ENCODE results near the gene ERC2.
"Not testable (repeated sequence)": the region's sequence is repeated elsewhere in the genome, so short reads cannot be mapped to it uniquely, and the experiment has no call there.

ERC2 gene

GRCh38 chr3:56468184-56469106 is at the start of gene ERC2:
TSS of gene ERC2 (minus strand) at chr3:56468467.
- Mint-ChIP-seq H3K4me1 (no peaks in the 10 kb centered on the region), H3K27ac (no peak within 1 kb of the TSS), H3K36me3 (no peaks in the 10 kb centered on the region), H3K4me3 (peak within 1 kb of the TSS; percentile 15), H3K9me3 (no peaks in the 10 kb centered on the region)
- ATAC-seq = peak; percentile 11
- DNase-seq (ENCODE audit: low spot score in 2 of 2) = no peak

DNA sequence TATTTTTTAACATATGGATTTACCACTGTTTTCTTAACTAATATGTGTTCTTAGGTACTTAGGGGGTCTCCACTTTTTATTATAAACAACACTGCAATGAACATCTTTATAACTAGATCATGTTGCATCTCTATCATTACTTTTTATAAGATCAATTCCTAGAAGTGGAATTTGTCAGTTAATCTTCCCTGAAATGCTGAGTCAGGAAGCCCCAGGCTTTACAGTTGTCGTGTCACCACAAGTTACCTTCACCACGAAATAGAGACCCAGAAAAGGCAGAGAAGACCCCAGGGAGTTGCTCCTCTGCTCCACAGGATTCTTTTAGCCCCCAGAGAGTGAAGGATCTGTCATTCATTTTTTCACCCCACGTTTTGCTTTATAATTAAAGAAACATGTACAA is 34.5 kb upstream of the ERC2 start:
- peaks cover 4% of the 10 kb centered on the region for H3K36me3 Mint-ChIP-seq
- no peaks in the 10 kb centered on the region for H3K4me1 Mint-ChIP-seq
- ATAC-seq = no peak

DNA sequence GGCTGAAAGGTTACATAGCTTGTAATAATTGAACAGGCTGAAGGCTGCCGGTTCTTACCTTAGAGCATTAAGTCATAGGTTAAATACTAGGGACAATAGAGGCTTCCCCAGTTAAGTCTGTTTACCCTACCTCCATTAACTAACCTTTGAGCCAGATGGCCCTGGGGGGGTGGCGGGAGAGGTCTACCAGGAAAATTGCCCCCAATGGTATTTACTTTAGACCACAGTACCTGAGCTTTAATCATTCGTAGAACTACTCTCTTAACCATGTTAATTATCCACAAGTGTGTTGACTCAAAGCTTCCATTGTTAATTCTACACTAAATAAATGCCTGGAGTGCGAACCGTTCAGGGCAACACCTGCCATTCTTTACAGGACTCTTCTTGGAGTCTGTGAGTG is 28.1 kb upstream of the ERC2 start:
- not testable (repeated sequence) for ATAC-seq; H3K4me3 Mint-ChIP-seq; H3K27ac Mint-ChIP-seq; H3K9me3 Mint-ChIP-seq; H3K36me3 Mint-ChIP-seq; DNase-seq (ENCODE audit: low spot score in 2 of 2); H3K4me1 Mint-ChIP-seq

More for the DNA sequence above, 34.5 kb upstream of the ERC2 start:
- DNase-seq (ENCODE audit: low spot score in 2 of 2) = no peak
- no peak overlapping the region for H3K27ac Mint-ChIP-seq
- no peak overlapping the region for H3K4me3 Mint-ChIP-seq
- no peaks in the 10 kb centered on the region for H3K9me3 Mint-ChIP-seq

GRCh38 chr3:56494679-56495322 is 26.5 kb upstream of the ERC2 start:
- no peaks in the 10 kb centered on the region for H3K9me3 Mint-ChIP-seq
- H3K27ac Mint-ChIP-seq = no peak overlapping the region
- H3K4me3 Mint-ChIP-seq = no peak overlapping the region
- H3K36me3 Mint-ChIP-seq = no peaks in the 10 kb centered on the region
- H3K4me1 Mint-ChIP-seq = no peaks in the 10 kb centered on the region
- ATAC-seq (peak; percentile 85), DNase-seq (ENCODE audit: low spot score in 2 of 2) (peak; percentile 31 to 74)

- no peaks in the 10 kb centered on the region for H3K9me3 Mint-ChIP-seq
- ATAC-seq (no peak), DNase-seq (ENCODE audit: low spot score in 2 of 2) (no peak)
- no peaks in the 10 kb centered on the region for H3K36me3 Mint-ChIP-seq
- H3K4me1 Mint-ChIP-seq = no peaks in the 10 kb centered on the region
- H3K27ac Mint-ChIP-seq = no peak overlapping the region
- H3K4me3 Mint-ChIP-seq = no peak overlapping the region
These were observed 23.3 kb upstream of the ERC2 start for GRCh38 chr3:56491566-56491965.

- H3K4me3 Mint-ChIP-seq = no peak overlapping the region
- H3K27ac Mint-ChIP-seq = no peak overlapping the region
- ATAC-seq = no peak
- no peaks in the 10 kb centered on the region for H3K9me3 Mint-ChIP-seq
- H3K36me3 Mint-ChIP-seq = no peaks in the 10 kb centered on the region
- H3K4me1 Mint-ChIP-seq = no peaks in the 10 kb centered on the region
- no peak for DNase-seq (ENCODE audit: low spot score in 2 of 2)
These were observed 20.7 kb upstream of the ERC2 start for GRCh38 chr3:56488812-56489600.

- H3K4me1 Mint-ChIP-seq = no peaks in the 10 kb centered on the region
- peaks cover 2% of the 10 kb centered on the region for H3K9me3 Mint-ChIP-seq
- H3K36me3 Mint-ChIP-seq = no peaks in the 10 kb centered on the region
- DNase-seq (ENCODE audit: low spot score in 2 of 2) = no peak
- H3K4me3 Mint-ChIP-seq = no peak overlapping the region
- H3K27ac Mint-ChIP-seq = no peak overlapping the region
- ATAC-seq = no peak
These were observed 16.3 kb upstream of the ERC2 start for GRCh38 chr3:56484525-56485032.

- no peaks in the 10 kb centered on the region for H3K4me1 Mint-ChIP-seq
- H3K9me3 Mint-ChIP-seq = peaks cover 2% of the 10 kb centered on the region
- no peak overlapping the region for H3K27ac Mint-ChIP-seq
- ATAC-seq (no peak), DNase-seq (ENCODE audit: low spot score in 2 of 2) (no peak)
- H3K36me3 Mint-ChIP-seq = no peaks in the 10 kb centered on the region
- no peak overlapping the region for H3K4me3 Mint-ChIP-seq
These were observed 15.9 kb upstream of the ERC2 start for GRCh38 chr3:56484122-56484521.

- DNase-seq (ENCODE audit: low spot score in 2 of 2) (no peak), ATAC-seq (no peak)
- no peaks in the 10 kb centered on the region for H3K36me3 Mint-ChIP-seq
- H3K4me3 Mint-ChIP-seq = no peak overlapping the region
- no peak overlapping the region for H3K27ac Mint-ChIP-seq
- H3K4me1 Mint-ChIP-seq = no peaks in the 10 kb centered on the region
- no peaks in the 10 kb centered on the region for H3K9me3 Mint-ChIP-seq
These were observed 9.4 kb upstream of the ERC2 start for GRCh38 chr3:56477646-56478045.

DNA sequence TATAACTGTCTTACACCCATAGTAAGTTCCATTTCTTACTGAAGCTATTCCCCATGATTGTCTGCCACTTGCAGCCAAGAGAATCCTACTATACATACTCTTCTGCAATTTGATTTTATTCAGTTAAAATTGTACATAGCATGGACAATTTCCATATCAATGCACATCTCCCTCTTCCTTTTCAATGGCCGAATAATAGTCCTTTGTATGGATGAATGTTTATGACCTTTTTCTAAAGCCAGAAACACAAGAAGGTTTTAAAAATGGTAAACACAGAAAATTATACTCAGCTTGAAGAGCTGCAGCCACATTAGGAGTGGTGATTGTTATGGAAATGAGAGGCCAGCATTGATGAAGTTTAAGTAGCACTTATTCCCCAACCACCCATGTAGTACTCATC is 8.5 kb upstream of the ERC2 start:
- H3K27ac Mint-ChIP-seq = no peak overlapping the region
- H3K4me1 Mint-ChIP-seq = no peaks in the 10 kb centered on the region

DNA sequence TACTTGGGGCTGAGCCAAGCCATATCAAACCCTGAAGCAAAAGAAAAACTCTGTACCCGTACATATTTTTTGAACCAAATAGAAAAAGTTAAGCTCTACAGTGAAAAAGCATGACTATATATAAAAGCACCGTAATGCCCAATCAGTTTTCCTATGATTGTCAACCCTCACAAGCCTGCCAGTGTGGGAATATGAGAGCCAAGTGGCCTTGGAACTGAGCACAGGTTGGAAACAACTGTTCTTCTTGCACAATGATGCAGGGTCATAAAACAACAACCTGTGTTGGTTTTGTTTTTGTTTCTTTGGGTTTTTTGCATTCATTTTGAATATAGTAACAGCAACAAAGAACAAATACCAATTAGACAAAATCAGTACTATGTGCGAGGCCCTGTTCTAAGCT is 3.5 kb upstream of the ERC2 start:
- Mint-ChIP-seq H3K9me3 (no peaks in the 10 kb centered on the region), H3K36me3 (no peaks in the 10 kb centered on the region), H3K4me3 (no peak overlapping the region), H3K27ac (no peak overlapping the region), H3K4me1 (no peaks in the 10 kb centered on the region)
- ATAC-seq (no peak), DNase-seq (ENCODE audit: low spot score in 2 of 2) (no peak)

More for the DNA sequence above, 8.5 kb upstream of the ERC2 start:
- ATAC-seq (no peak), DNase-seq (ENCODE audit: low spot score in 2 of 2) (no peak)
- Mint-ChIP-seq H3K4me3 (no peak overlapping the region), H3K36me3 (no peaks in the 10 kb centered on the region), H3K9me3 (no peaks in the 10 kb centered on the region)

DNA sequence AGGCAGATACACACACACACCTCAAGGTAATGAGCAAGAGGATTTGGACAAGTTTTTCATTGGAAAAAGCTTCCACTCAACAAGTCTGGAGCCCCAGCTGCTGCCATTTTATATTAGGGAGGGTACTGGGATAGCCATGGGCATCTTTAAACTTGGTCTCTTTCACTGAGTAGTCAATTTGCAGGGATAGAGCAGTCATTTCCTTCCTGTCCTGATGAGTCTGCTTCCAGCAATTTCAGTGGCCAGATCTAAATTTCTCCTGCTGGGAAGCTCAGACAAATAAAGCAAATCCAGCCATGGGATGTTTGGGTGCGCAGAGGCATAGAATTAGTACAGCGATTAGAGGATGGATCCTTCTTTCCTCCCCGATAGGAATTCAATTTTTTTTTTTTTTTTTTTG is 874 bp upstream of the ERC2 start:
- DNase-seq (ENCODE audit: low spot score in 2 of 2) (no peak), ATAC-seq (no peak)
- no peaks in the 10 kb centered on the region for H3K4me1 Mint-ChIP-seq
- H3K27ac Mint-ChIP-seq = no peak overlapping the region
- H3K36me3 Mint-ChIP-seq = no peaks in the 10 kb centered on the region
- no peak overlapping the region for H3K4me3 Mint-ChIP-seq
- H3K9me3 Mint-ChIP-seq = no peaks in the 10 kb centered on the region

DNA sequence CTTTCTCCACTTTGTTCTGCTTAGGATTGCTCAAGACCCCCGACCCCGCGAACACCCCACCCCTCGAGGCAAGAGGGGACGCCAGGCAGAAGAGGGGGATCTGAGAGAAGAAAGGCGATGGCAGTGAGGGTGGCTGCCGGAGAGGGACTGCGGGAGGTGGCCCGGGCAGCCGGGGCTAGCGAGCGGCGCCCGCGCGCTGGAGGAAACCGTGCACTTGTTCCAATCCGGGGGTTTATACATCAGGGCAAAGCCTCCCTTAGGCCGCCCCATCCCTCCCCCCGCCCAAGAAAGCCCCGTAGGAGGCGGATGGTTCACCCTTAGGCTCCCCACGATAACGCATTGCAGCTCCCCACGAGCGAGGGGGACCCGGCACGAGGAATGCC is 475 bp downstream of the ERC2 start:
- H3K9me3 Mint-ChIP-seq = no peaks in the 10 kb centered on the region
- DNase-seq (ENCODE audit: low spot score in 2 of 2) (no peak), ATAC-seq (no peak)
- H3K27ac Mint-ChIP-seq = no peak overlapping the region
- no peaks in the 10 kb centered on the region for H3K4me1 Mint-ChIP-seq
- no peaks in the 10 kb centered on the region for H3K36me3 Mint-ChIP-seq
- peak overlapping the region; percentile 15 for H3K4me3 Mint-ChIP-seq

DNA sequence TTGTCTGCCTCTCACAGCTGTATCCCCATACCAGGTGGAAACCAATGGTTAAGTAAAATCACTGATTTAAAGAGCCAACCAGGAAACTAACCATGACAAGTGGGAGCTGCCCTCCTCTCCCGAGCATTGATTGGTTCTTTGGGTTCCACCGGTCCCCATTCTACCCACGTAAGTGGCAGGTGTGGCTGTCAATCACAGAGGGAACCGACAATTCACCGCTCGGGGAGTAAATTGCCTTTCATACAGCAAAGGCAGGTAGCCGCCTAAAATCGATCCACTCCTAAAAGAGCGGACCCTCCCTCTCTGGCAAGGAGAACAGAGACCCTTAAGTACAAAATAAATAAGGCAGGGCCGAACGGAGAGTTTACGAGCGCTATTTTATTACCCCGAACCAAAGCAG is 1.2 kb downstream of the ERC2 start:
- Mint-ChIP-seq H3K4me1 (no peaks in the 10 kb centered on the region), H3K4me3 (peak overlapping the region; percentile 15), H3K9me3 (no peaks in the 10 kb centered on the region), H3K27ac (no peak overlapping the region), H3K36me3 (no peaks in the 10 kb centered on the region)
- peak; percentile 66 for ATAC-seq
- no peak for DNase-seq (ENCODE audit: low spot score in 2 of 2)

GRCh38 chr3:56459719-56460118 is 8.5 kb downstream of the ERC2 start:
- no peaks in the 10 kb centered on the region for H3K4me1 Mint-ChIP-seq
- no peaks in the 10 kb centered on the region for H3K9me3 Mint-ChIP-seq
- H3K27ac Mint-ChIP-seq = no peak overlapping the region
- no peaks in the 10 kb centered on the region for H3K36me3 Mint-ChIP-seq
- H3K4me3 Mint-ChIP-seq = no peak overlapping the region
- ATAC-seq = no peak
- DNase-seq (ENCODE audit: low spot score in 2 of 2) = no peak

Measured in stimulated activated effector memory CD8-positive, alpha-beta T cell treated with anti-CD3 and anti-CD28 coated beads, Interleukin-12 subunit alpha, Interleukin-12 subunit beta, amount 100 ng/mL, for 72 hours (primary cell).